AG09309 (cell line): Measurements from ENCODE around the gene IGSF9.
"Not testable (repeated sequence)": the region's sequence is repeated elsewhere in the genome, so short reads cannot be mapped to it uniquely, and the experiment has no call there.

Source experiments
- DNase-seq: peaks from one replicate; pipeline ENCODE4 v3.0.0-alpha.2; 2010; ENCODE audit warnings: low read depth
- H3K4me3 ChIP-seq: 2 replicates; pipeline ENCODE4 v1.5.1; 2011; ENCODE audit warnings: mild to moderate bottlenecking, low read depth, low read length, moderate library complexity; ENCODE audit not compliant: control insufficient read depth
- TF ChIP-seq, protein P1 (sequence below): IDR thresholded peaks from 2 replicates; pipeline ENCODE4 v1.5.1; 2011; ENCODE audit warnings: mild to moderate bottlenecking, low read depth, low read length, inconsistent platforms; ENCODE audit not compliant: insufficient read depth, control insufficient read depth; ENCODE audit errors: missing control alignments

Gene IGSF9

DNA sequence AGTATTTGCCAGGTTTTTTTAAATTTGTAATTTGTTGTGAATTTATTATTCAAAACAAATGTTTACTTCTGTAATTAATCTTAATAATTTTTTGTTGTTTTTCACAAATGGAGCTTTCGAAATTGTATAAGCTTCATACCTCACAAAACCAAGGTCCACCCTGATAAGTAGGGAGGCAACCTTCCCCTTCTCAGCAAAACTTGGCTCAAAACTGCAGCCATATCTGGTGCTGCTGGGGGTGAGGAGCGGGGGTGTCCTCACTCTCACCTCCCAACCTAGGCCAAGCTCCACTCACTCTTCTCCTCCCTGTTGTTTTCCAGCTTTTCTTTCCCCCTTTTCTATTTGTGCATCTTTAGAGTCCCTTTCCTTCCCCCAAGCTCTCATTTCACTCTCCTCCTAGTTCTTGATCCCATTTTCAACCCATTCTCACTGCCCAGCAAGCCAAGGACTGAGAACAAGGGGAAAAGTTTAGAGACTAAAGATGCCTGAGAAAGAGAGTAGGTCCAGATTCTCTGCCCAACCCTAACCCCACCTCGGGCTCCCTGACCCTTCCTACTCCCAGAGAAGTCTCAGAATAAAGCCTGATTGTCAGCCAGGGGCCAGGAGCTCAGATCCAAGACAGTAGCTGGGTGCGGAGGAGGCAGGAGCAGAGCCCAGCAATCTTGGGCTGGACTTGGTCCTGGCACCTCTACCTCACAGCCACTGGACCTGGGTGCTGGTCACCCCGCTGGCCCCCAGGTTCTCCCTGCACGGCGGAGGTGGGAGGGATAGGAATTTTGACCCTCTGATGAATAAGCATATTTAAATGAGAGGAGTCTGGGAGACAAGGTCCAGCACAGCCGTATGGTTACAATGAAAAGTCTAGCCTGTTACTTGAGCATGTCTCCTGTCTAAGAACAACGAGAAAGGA lies 37.1 kb downstream of the IGSF9 start:
- no peak overlapping the region for H3K4me3 ChIP-seq
- TF ChIP-seq, protein P1, sequence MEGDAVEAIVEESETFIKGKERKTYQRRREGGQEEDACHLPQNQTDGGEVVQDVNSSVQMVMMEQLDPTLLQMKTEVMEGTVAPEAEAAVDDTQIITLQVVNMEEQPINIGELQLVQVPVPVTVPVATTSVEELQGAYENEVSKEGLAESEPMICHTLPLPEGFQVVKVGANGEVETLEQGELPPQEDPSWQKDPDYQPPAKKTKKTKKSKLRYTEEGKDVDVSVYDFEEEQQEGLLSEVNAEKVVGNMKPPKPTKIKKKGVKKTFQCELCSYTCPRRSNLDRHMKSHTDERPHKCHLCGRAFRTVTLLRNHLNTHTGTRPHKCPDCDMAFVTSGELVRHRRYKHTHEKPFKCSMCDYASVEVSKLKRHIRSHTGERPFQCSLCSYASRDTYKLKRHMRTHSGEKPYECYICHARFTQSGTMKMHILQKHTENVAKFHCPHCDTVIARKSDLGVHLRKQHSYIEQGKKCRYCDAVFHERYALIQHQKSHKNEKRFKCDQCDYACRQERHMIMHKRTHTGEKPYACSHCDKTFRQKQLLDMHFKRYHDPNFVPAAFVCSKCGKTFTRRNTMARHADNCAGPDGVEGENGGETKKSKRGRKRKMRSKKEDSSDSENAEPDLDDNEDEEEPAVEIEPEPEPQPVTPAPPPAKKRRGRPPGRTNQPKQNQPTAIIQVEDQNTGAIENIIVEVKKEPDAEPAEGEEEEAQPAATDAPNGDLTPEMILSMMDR = no peak
- no peak for DNase-seq

DNA sequence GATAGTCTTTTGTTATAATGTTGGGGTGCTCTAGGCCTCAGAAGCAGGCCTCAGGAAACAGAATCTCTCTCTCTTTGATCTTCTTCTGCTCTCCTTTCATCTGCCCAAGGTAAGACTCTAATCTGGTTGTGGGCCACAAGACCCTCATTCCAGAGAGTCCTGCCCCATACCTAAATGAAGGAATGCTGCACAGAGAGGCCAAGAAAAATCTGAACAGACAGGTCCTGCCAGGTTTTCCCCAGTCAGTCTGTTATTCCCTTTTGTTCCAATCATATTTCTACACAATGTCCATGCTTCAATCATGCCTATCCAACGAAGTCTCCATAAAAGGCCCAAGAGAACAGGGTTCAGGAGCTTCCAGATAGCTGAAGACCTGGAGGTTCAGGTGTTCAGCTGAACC lies 38.5 kb downstream of the IGSF9 start:
- no peak overlapping the region for H3K4me3 ChIP-seq
- no peak for DNase-seq
- TF ChIP-seq, protein P1 = no peak

DNA sequence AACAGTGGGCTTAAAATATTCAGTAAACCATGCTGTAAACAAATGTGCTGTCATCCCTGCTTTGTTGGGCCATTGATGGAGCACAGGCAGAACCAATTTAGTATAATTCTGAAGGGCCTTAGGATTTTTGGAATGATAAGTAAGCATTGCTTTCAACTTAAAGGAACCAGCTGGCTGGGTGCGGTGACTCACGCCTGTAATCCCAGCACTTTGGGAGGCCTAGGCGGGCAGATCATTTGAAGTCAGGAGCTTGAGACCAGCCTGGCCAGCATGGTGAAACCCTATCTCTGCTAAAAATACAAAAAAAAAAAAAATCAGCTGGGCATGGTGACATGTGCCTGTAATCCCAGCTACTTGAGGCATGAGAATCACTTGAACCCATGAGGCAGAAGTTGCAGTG lies 41.4 kb downstream of the IGSF9 start:
- not testable (repeated sequence) for H3K4me3 ChIP-seq, DNase-seq

DNA sequence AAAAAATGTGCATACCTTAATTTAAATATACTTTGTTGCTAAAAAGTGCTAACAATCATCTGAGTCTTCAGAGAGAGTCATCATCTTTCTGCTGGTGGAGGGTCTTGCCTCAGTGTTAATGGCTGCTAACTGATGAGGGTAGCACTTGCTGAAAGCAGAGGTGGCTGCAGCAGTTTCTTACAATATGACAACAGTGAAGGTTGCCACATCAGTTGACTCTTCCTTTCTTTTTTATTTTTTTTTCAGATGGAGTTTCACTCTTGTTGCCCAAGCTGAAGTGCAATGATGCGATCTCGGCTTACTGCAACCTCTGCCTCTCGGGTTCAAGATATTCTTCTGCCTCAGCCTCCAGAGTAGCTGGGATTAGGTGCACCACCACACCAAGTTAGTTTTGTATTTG lies 42.9 kb downstream of the IGSF9 start:
- TF ChIP-seq, protein P1 = no peak
- no peak overlapping the region for H3K4me3 ChIP-seq
- no peak for DNase-seq

DNA sequence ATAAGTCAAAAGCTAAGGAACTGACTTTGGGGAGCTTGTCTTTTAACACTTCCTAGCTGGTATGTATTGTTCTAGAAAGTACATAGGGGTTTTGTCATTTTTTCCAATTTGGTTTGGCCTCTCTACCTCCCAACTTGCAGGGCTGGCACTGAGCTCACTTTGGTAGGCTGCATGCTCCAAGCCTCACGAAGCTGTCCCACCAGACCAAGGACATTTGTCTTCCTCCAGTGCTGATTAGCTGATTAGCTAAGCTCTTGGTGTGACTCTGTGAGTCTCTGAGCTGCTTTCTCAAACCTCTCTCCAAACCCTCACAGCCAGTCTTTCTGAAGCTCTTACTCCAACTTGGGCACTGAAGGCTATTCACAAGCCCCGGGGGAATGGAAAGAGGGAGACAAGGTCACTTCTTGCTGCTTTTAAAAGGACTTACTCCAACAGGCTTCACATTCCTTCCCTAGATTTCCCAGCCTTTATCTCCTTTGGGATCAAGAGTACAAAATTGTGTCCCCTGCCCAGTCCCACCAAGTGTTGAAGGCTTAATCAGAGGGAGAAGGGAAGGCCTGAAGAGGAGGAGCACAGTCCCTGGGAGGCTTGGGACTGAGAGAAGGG lies 44.6 kb downstream of the IGSF9 start:
- no peak overlapping the region for H3K4me3 ChIP-seq
- TF ChIP-seq, protein P1 = no peak
- no peak for DNase-seq

DNA sequence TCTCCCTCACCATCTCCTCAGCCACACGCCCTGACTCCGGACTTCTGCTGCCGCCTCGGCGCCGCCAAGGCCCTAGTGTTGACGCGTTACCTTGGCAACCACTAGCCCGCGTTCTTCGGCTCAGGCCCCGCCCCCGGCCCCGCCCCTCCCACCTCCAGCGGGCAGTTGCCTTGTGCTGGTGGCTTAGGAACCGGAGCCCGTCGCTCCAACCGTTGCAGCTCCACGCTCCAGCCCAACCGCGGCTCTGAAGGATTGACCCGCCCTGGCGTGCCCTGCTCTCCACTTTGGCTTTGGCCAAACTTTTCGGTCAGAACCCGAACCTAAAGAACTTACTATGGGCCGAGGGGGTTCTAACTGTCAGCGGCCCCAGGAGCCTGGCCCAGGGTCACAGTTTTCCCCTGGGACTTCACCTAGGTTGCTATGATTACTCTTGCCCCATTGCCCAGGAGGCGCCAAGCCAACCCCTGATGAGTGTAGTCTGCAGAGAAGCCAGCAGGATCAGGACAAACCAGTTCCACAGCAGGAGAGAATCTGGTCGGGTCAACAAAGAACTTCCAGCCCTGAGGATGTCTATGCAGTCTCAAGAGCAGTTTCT lies 45.2 kb downstream of the IGSF9 start, which contains the start of gene CFAP45:
Gene CFAP45, minus strand, starts transcription at position 80 of the 595 bp plus-strand sequence. Its CDS starts 67 bp downstream, at position 13.
- no peak for DNase-seq
- TF ChIP-seq, protein P1 = no peak

DNA sequence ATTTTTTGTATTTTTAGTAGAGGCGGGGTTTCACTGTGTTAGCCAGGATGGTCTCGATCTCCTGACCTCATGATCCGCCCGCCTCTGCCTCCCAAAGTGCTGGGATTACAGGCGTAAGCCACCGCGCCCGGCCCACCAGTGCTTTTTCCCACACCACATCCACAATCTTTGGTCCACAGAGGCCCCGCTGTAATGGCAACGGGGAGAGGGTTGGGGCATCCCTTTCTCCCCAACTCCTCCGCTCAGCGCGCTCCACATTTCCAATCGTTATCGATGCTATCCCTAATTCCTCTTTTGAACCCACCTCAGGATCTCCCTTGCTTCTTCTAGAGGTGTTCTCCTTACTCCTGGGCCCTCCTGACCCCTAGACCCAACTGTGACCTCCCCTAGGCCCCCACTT lies 45.8 kb downstream of the IGSF9 start:
- not testable (repeated sequence) for DNase-seq, H3K4me3 ChIP-seq

More for the DNA sequence above, 45.2 kb downstream of the IGSF9 start, which contains the start of gene CFAP45:
- H3K4me3 ChIP-seq = no peak within 1 kb of the TSS
